Heart right ventricle (tissue), 16 donors: ENCODE results near the gene PRIM2. TPM values are rescaled to one million over a fixed set of nuclear protein-coding genes. Genes with fewer than 3 reads are reported as not detected.
"Not testable (repeated sequence)": the region's sequence is repeated elsewhere in the genome, so short reads cannot be mapped to it uniquely, and the experiment has no call there.

ENCODE experiments used
- ATAC-seq, 8 donors: fragments of 200-7000 bp; cut with Tn5 transposase; one replicate each; pipeline ENCODE4 v1.9.1; 2020; ENCODE audit warnings: mild to moderate bottlenecking in 8 of 8, moderate library complexity in 8 of 8, moderate number of reproducible peaks in 1 of 8
- DNase-seq, 2 donors: peaks; one replicate each; pipeline ENCODE4 v3.0.0-alpha.2; 2020
- H3K27ac ChIP-seq, 10 donors: fragments of 200-600 bp; sonication (generic) in 2 of 10; one replicate each; pipeline versions ENCODE4 v1.5.0 to v1.8.0; 2020 to 2022; ENCODE audit warnings: mild to moderate bottlenecking in 3 of 10
- H3K27me3 ChIP-seq, 7 donors: fragments of 200-600 bp; one replicate each; pipeline ENCODE4 v1.8.0; 2021 to 2022; ENCODE audit warnings: mild to moderate bottlenecking in 2 of 7
- H3K36me3 ChIP-seq, 9 donors: fragments of 200-600 bp; sonication (generic) in 1 of 9; one replicate each; pipeline versions ENCODE4 v1.5.0 to v1.8.0; 2020 to 2022; ENCODE audit warnings: mild to moderate bottlenecking in 2 of 9
- H3K4me1 ChIP-seq, 9 donors: fragments of 200-600 bp; sonication (generic) in 1 of 9; one replicate each; pipeline versions ENCODE4 v1.5.0 to v1.8.0; 2020 to 2022; ENCODE audit warnings: mild to moderate bottlenecking in 4 of 9
- H3K4me3 ChIP-seq, 10 donors: fragments of 200-600 bp; sonication (generic) in 2 of 10; one replicate each; pipeline versions ENCODE4 v1.5.0 to v1.8.0; 2020 to 2022; ENCODE audit warnings: mild to moderate bottlenecking in 7 of 10, moderate library complexity in 2 of 10
- H3K9me3 ChIP-seq, 11 donors: fragments of 200-600 bp in 10 of 11; sonication (generic) in 2 of 11; one replicate each; pipeline versions ENCODE4 v1.5.0 to v1.8.0; 2013 to 2022; ENCODE audit warnings: mild to moderate bottlenecking in 2 of 11, control low read depth in 1 of 11, moderate library complexity in 1 of 11
- CTCF ChIP-seq, 9 donors: fragments of 200-600 bp; sonication (generic) in 2 of 9; IDR thresholded peaks; one replicate each; pipeline versions ENCODE4 v1.5.0 to v1.8.0; 2021 to 2022; ENCODE audit warnings: antibody characterized with exemption in 9 of 9, mild to moderate bottlenecking in 5 of 9, moderate library complexity in 1 of 9
- WGBS, 2 donors: extraction: QIAGEN DNeasy Blood & Tissue Kit; methylation state at CpG; one replicate each; pipeline ENCODE4 v1.1.7; 2013; ENCODE audit warnings: inconsistent platforms in 1 of 2; 5-methylcytosine and 5-hydroxymethylcytosine counted together
- intact Hi-C, 10 donors: fragments of 100-400 bp; cut with DNase I; formaldehyde crosslinking; loops; one replicate each; pipeline versions ENCODE4 v1.11.1 to v1.14.2; 2022
- polyA plus RNA-seq, 2 donors: library from polyadenylated mRNA; stranded (reverse); fragments of 200-250 nt; gene quantifications; one replicate each; pipeline ENCODE4 v1.2.3, GENCODE V29; 2013
- total RNA-seq, 10 donors: library from RNA; stranded (reverse); fragmentation: NEBNext Ultra II Directional in 3 of 10; extraction: Animal tissue kit (Norgen Biotek cat#: 25700) in 3 of 10; gene quantifications; one replicate each; pipeline versions ENCODE4 v1.2.1 to v1.2.4, GENCODE V29; 2021 to 2023
- donor health status: Arrhythmogenic right ventricular cardiomyopathy.
- donor health status: ischemic (EF 13 %, LVEDD 7.1; RV severe dilation, severe dysfunction).
- donor health status: healthy with polysubstance abuse.
- donor health status: DM: no; HTN: yes; CAD: no.
- donor health status: DM: no; HTN: no; CAD: no.
- donor health status: ischemic (EF 25% LVEDD 6.9; RV normal size, moderate dysfunction).
- donor health status: ischemic (EF 25% LVEDD 5.7; RV mildly dilated, moderate dysfunction).
- donor health status: healthy.
- donor health status: DM: yes; HTN: yes; CAD: no.
- donor health status: Ischemic cardiomyopathy.
- donor health status: ischemic (EF 35%, LVEDD 5.7; RV mildly dilated, moderate dysfunction).
- donor health status: nonischemic (EF 11% LVEDD 7.7; RV severe dilation, severe dysfunction).
- donor health status: DM: yes; HTN: yes; CAD: no.
- donor health status: PGD.
- donor health status: ischemic (EF 29% LVEDD 5.4; RV normal size, mild dysfunction).
- donor health status: nonischemic (EF 23%, LVEDD 6.1; RV moderate dilation, normal function).

Gene PRIM2
- total and polyA plus RNA-seq, 12 donors, result 2.5 to 5.5 (median 3.8) TPM

- 97% methylated on average over 4 of the region's 4 CpGs for WGBS, 2 donors
- DNase-seq (no peak), ATAC-seq (no peak)
- Histone ChIP-seq H3K4me1 (peaks cover 0 to 25% (median 19%) of the 10 kb centered on the region in 9 donors), H3K36me3 (no peaks in the 10 kb centered on the region), H3K4me3 (no peak overlapping the region), H3K27me3 (no peaks in the 10 kb centered on the region), H3K9me3 (no peaks in the 10 kb centered on the region), H3K27ac (no peak overlapping the region)
- no peak for TF ChIP-seq CTCF (IDR thresholded peaks at IDR 0.05)
- intact Hi-C loops, result no loop called here
These were observed 117.5 kb downstream of the PRIM2 start for GRCh38 chr6:57434944-57435343.

- TF ChIP-seq CTCF (IDR thresholded peaks at IDR 0.05), result no peak
- Histone ChIP-seq H3K27ac (no peak overlapping the region), H3K27me3 (no peaks in the 10 kb centered on the region), H3K9me3 (no peaks in the 10 kb centered on the region), H3K4me1 (peaks cover 0 to 25% (median 19%) of the 10 kb centered on the region in 9 donors), H3K4me3 (no peak overlapping the region), H3K36me3 (no peaks in the 10 kb centered on the region)
- ATAC-seq (no peak), DNase-seq (no peak)
- intact Hi-C loops, result no loop called here
- 66 to 82% methylated on average over 3 of the region's 3 CpGs for WGBS, 2 donors
These were observed 118.2 kb downstream of the PRIM2 start for GRCh38 chr6:57435475-57436160.

- H3K36me3 ChIP-seq, H3K27ac ChIP-seq, H3K9me3 ChIP-seq, H3K27me3 ChIP-seq, DNase-seq, H3K4me1 ChIP-seq, intact Hi-C loops, H3K4me3 ChIP-seq, ATAC-seq: not testable (repeated sequence)
- 75 to 85% methylated on average over 1 of the region's 1 CpG for WGBS, 2 donors
These were observed 123.3 kb downstream of the PRIM2 start for GRCh38 chr6:57440735-57441134.

GRCh38 chr6:57442133-57442532, 124.7 kb downstream of the PRIM2 start:
- H3K4me3 ChIP-seq, H3K27me3 ChIP-seq, intact Hi-C loops, DNase-seq, H3K27ac ChIP-seq, H3K36me3 ChIP-seq, H3K9me3 ChIP-seq, H3K4me1 ChIP-seq: not testable (repeated sequence)
- ATAC-seq, result peak in 1 of 8 donors; percentile 58

GRCh38 chr6:57443181-57443580, 125.8 kb downstream of the PRIM2 start:
- H3K36me3 ChIP-seq, H3K4me3 ChIP-seq, H3K9me3 ChIP-seq, DNase-seq, intact Hi-C loops, H3K27ac ChIP-seq, ATAC-seq, H3K4me1 ChIP-seq, H3K27me3 ChIP-seq: not testable (repeated sequence)
- WGBS, 2 donors, result 91 to 98% methylated on average over 2 of the region's 2 CpGs

- ATAC-seq, H3K27me3 ChIP-seq: not testable (repeated sequence)
These were observed 127.4 kb downstream of the PRIM2 start for GRCh38 chr6:57444787-57445186.

GRCh38 chr6:57445379-57445778, 127.9 kb downstream of the PRIM2 start:
- DNase-seq, ATAC-seq, H3K9me3 ChIP-seq, H3K27me3 ChIP-seq, H3K36me3 ChIP-seq, H3K4me3 ChIP-seq, intact Hi-C loops, H3K27ac ChIP-seq: not testable (repeated sequence)
- H3K4me1 ChIP-seq, result peaks cover 0 to 13% (median 0%) of the 10 kb centered on the region in 9 donors

More at GRCh38 chr6:57444787-57445186, 127.4 kb downstream of the PRIM2 start:
- H3K4me3 ChIP-seq, H3K36me3 ChIP-seq, DNase-seq, H3K27ac ChIP-seq, intact Hi-C loops, H3K9me3 ChIP-seq, H3K4me1 ChIP-seq: not testable (repeated sequence)
- 87 to 91% methylated on average over 1 of the region's 1 CpG for WGBS, 2 donors

GRCh38 chr6:57445790-57446468, 128.5 kb downstream of the PRIM2 start:
- WGBS, 2 donors, result 65 to 83% methylated on average over 2 of the region's 2 CpGs
- H3K36me3 ChIP-seq, H3K27ac ChIP-seq, DNase-seq, H3K9me3 ChIP-seq, intact Hi-C loops, H3K27me3 ChIP-seq, H3K4me3 ChIP-seq: not testable (repeated sequence)
- peak in 4 of 8 donors; percentile 25 to 74 (median 54) for ATAC-seq
- H3K4me1 ChIP-seq, result peaks cover 0 to 14% (median 0%) of the 10 kb centered on the region in 9 donors

GRCh38 chr6:57449496-57450066, 132.2 kb downstream of the PRIM2 start:
- not testable (repeated sequence) for ATAC-seq
- 52 to 82% methylated on average over 1 of the region's 1 CpG for WGBS, 2 donors

More at GRCh38 chr6:57449496-57450066, 132.2 kb downstream of the PRIM2 start:
- H3K4me3 ChIP-seq, H3K9me3 ChIP-seq, H3K27ac ChIP-seq, H3K27me3 ChIP-seq, intact Hi-C loops, H3K36me3 ChIP-seq, DNase-seq: not testable (repeated sequence)
- H3K4me1 ChIP-seq, result peaks cover 0 to 14% (median 0%) of the 10 kb centered on the region in 9 donors
